ENCODE results near the gene TBC1D2.

TBC1D2 gene

DNA sequence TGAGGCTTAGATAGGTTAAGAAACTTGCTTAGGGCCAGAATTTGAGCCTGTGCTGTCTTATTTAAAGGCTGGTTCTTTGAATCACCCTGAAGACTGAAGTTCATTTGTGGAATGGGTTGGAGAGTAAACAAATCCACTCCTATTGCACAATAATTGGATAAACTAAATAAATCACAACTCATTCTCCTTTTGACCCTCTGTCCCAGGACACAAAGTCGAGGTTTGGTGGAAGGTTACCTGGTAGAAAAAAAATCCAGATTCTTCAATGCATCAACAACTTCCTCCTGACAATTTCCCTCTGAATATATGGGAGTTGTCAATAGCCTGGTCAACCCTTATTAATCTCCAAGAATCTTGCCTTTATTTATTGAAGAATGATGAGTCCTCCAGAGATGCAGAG lies 28.9 kb downstream of the TBC1D2 start:
- Histone ChIP-seq H3K4me3 (ENCODE audit: low read depth in 1 of 2, low read length in 2 of 2) (no peak overlapping the region), H3K79me2 (ENCODE audit: insufficient read depth, low read length) (no peaks in the 10 kb centered on the region), H3K4me2 (ENCODE audit: insufficient read depth, low read length) (no peak overlapping the region), H3K27ac (ENCODE audit: low read length) (no peak overlapping the region), H3K9ac (ENCODE audit: low read depth, low read length) (no peak overlapping the region), H4K20me1 (ENCODE audit: insufficient read depth, low read length) (no peaks in the 10 kb centered on the region; the same call in 1 of the 2 replicates), H3K4me1 (ENCODE audit: insufficient read depth, low read length) (no peaks in the 10 kb centered on the region), H3K9me3 (ENCODE audit: insufficient read depth, low read length, severe bottlenecking) (no peaks in the 10 kb centered on the region), H3K36me3 (ENCODE audit: insufficient read depth, low read length) (no peaks in the 10 kb centered on the region), H2AFZ (ENCODE audit: low read depth, low read length) (no peak overlapping the region), H3K27me3 (ENCODE audit: insufficient read depth, low read length, poor library complexity) (no peaks in the 10 kb centered on the region)
- TF ChIP-seq, protein P1, sequence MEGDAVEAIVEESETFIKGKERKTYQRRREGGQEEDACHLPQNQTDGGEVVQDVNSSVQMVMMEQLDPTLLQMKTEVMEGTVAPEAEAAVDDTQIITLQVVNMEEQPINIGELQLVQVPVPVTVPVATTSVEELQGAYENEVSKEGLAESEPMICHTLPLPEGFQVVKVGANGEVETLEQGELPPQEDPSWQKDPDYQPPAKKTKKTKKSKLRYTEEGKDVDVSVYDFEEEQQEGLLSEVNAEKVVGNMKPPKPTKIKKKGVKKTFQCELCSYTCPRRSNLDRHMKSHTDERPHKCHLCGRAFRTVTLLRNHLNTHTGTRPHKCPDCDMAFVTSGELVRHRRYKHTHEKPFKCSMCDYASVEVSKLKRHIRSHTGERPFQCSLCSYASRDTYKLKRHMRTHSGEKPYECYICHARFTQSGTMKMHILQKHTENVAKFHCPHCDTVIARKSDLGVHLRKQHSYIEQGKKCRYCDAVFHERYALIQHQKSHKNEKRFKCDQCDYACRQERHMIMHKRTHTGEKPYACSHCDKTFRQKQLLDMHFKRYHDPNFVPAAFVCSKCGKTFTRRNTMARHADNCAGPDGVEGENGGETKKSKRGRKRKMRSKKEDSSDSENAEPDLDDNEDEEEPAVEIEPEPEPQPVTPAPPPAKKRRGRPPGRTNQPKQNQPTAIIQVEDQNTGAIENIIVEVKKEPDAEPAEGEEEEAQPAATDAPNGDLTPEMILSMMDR (IDR thresholded peaks at IDR 0.05; ENCODE audit: borderline replicate concordance, extremely low read depth, low read length, poor library complexity, severe bottlenecking), result no peak
- TF ChIP-seq EZH2 (IDR thresholded peaks at IDR 0.05; ENCODE audit: borderline replicate concordance, low read depth, low read length, severe bottlenecking), result no peak
- ATAC-seq (ENCODE audit: insufficient read depth, low read depth), result no peak
- no peak for DNase-seq

DNA sequence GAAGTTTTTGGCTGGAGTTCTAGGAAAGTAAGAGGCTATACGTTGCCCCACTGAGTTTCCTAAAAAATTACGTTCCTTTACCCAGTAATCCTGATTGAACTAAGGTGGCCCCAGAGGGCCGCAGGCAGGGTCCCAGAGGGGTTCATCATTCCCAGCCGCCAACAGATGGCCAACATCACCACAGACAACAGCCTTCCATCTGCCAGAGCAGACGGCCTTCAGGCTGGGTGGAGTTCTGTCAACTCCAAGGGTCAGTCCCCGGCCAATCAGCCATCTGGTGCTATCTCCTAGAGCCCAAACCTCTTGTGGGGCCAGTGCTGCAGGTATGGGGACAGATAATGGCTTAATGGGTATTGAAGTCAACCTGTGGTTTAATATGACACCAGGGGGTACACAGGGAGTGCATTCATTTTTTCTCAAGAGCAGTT lies 30.4 kb downstream of the TBC1D2 start:
- H3K9me3 ChIP-seq (ENCODE audit: insufficient read depth, low read length, severe bottlenecking), result no peaks in the 10 kb centered on the region
- ATAC-seq (ENCODE audit: insufficient read depth, low read depth), result no peak
- DNase-seq, result no peak
- H2AFZ ChIP-seq (ENCODE audit: low read depth, low read length), result no peak overlapping the region
- H3K27ac ChIP-seq (ENCODE audit: low read length), result no peak overlapping the region
- H3K4me1 ChIP-seq (ENCODE audit: insufficient read depth, low read length), result no peaks in the 10 kb centered on the region
- no peak overlapping the region for H3K4me2 ChIP-seq (ENCODE audit: insufficient read depth, low read length)
- TF ChIP-seq, protein P1 (IDR thresholded peaks at IDR 0.05; ENCODE audit: borderline replicate concordance, extremely low read depth, low read length, poor library complexity, severe bottlenecking), result no peak
- TF ChIP-seq EZH2 (IDR thresholded peaks at IDR 0.05; ENCODE audit: borderline replicate concordance, low read depth, low read length, severe bottlenecking), result no peak
- H3K27me3 ChIP-seq (ENCODE audit: insufficient read depth, low read length, poor library complexity), result no peaks in the 10 kb centered on the region
- H3K4me3 ChIP-seq (ENCODE audit: low read depth in 1 of 2, low read length in 2 of 2), result no peak overlapping the region
- H3K36me3 ChIP-seq (ENCODE audit: insufficient read depth, low read length), result no peaks in the 10 kb centered on the region
- no peak overlapping the region for H3K9ac ChIP-seq (ENCODE audit: low read depth, low read length)
- H3K79me2 ChIP-seq (ENCODE audit: insufficient read depth, low read length), result no peaks in the 10 kb centered on the region
- H4K20me1 ChIP-seq (ENCODE audit: insufficient read depth, low read length), result no peaks in the 10 kb centered on the region; the same call in 1 of the 2 replicates

DNA sequence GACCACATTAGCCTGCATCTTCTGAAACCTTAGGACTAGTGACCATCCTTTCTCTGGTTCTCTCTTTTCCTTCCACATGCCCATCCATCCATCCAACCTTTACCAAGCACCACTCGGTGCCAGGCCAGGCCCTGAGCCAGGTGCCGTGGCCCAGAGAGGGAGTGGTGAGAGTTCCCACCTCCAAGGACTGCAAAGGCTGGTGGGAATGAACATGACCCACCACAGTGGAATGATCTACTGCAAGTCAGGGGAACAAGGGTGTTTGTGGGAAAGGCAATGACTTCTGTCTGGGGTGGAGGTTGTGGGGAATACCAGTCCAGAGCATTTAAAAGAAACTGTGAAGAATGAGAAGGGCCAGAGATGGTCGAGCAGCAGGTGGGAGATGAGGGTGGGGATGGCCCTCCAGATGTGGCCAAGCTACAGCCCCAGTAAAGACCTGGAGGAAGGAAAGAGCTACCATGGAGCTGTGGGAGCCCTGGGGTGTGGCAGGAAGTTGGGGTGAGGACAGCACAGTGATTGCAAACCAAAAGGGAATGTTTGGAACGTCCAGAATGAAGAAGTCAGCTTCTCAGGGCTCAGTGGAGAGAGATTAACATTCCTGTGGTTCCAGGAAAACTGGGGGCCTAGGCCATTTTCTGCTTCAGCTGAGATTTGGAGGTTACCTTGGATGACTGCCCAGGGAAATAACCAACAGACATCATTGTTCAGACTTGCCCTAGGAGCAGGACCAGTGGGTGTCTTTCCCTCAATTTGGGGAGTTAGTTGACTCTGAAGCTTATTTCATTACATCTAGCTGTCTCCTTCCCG lies 32.4 kb downstream of the TBC1D2 start:
- DNase-seq (no peak), ATAC-seq (ENCODE audit: insufficient read depth, low read depth) (no peak)
- Histone ChIP-seq H2AFZ (ENCODE audit: low read depth, low read length) (no peak overlapping the region), H3K36me3 (ENCODE audit: insufficient read depth, low read length) (no peaks in the 10 kb centered on the region), H3K9me3 (ENCODE audit: insufficient read depth, low read length, severe bottlenecking) (no peaks in the 10 kb centered on the region), H3K4me1 (ENCODE audit: insufficient read depth, low read length) (no peaks in the 10 kb centered on the region), H3K27me3 (ENCODE audit: insufficient read depth, low read length, poor library complexity) (no peaks in the 10 kb centered on the region), H3K4me2 (ENCODE audit: insufficient read depth, low read length) (no peak overlapping the region), H3K4me3 (ENCODE audit: low read depth in 1 of 2, low read length in 2 of 2) (no peak overlapping the region), H4K20me1 (ENCODE audit: insufficient read depth, low read length) (no peaks in the 10 kb centered on the region), H3K27ac (ENCODE audit: low read length) (no peak overlapping the region), H3K79me2 (ENCODE audit: insufficient read depth, low read length) (no peaks in the 10 kb centered on the region), H3K9ac (ENCODE audit: low read depth, low read length) (no peak overlapping the region)
- TF ChIP-seq EZH2 (IDR thresholded peaks at IDR 0.05; ENCODE audit: borderline replicate concordance, low read depth, low read length, severe bottlenecking), result no peak
- TF ChIP-seq, protein P1 (IDR thresholded peaks at IDR 0.05; ENCODE audit: borderline replicate concordance, extremely low read depth, low read length, poor library complexity, severe bottlenecking), result no peak
